HCT116 (cell line): Measurements from ENCODE around the gene ARL15. TPM values are rescaled to one million over a fixed set of nuclear protein-coding genes. Genes with fewer than 3 reads are reported as not detected.

Experiments used
- ATAC-seq: fragments of 200-7000 bp; cut with Tn5 transposase; 2 replicates; pipeline ENCODE4 v1.9.1; 2020; ENCODE audit warnings: mild to moderate bottlenecking, moderate library complexity
- BruUV-seq: library from RNA; stranded (reverse); fragments of 400-500 nt; replicated peaks from 2 replicates; lab custom pipeline; 2021; lab: Mats Ljungman, UMichigan
- CTCF ChIA-PET: fragments of 300-600 bp; sonication (Branson Sonifier 250); formaldehyde crosslinking; loops from one replicate; lab custom pipeline; 2021; ENCODE audit warnings: antibody characterized with exemption; lab: Charles Lee
- POLR2A ChIA-PET: fragments of 300-600, 350-600 bp; sonication (Branson Sonifier 250); formaldehyde crosslinking; loops from one replicate; lab custom pipeline; 2021; ENCODE audit warnings: antibody characterized with exemption; lab: Charles Lee
- RAD21 ChIA-PET, 2 experiments: fragments of 300-600 bp; sonication (Branson Sonifier 250); formaldehyde crosslinking; loops; one replicate each; lab custom pipeline; 2023; ENCODE audit warnings: low total read pairs in 2 of 2; ENCODE audit not compliant: uncharacterized antibody in 2 of 2, unreplicated experiment in 2 of 2, low non-redundant PET in 1 of 2; lab: Charles Lee
- DNase-seq: peaks from one replicate; pipeline ENCODE4 v3.0.0-alpha.2; 2010; ENCODE audit warnings: low read depth, low spot score
- H2AFZ ChIP-seq: fragments of 200-600 bp; shearing (Covaris generic), sonication (generic); 2 replicates; pipeline ENCODE4 v1.6.1; 2017; ENCODE audit warnings: low read depth, mixed run types, mixed read lengths, antibody characterized with exemption, low read length; ENCODE audit not compliant: poor library complexity, severe bottlenecking
- H3K27ac ChIP-seq: 2 replicates; pipeline ENCODE4 v1.5.1; 2012; ENCODE audit warnings: low read depth, low read length
- H3K27me3 ChIP-seq: fragments of 200-600 bp; sonication (generic); 2 replicates; pipeline ENCODE4 v1.6.1; 2016; ENCODE audit warnings: mixed run types, low read length, mixed read lengths; ENCODE audit not compliant: insufficient read depth
- H3K36me3 ChIP-seq, 2 experiments: fragments of 200-500 bp in 1 of 2; fragments of 200-600 bp in 1 of 2; sonication (Bioruptor generic) in 1 of 2; sonication (generic) in 1 of 2; 2 replicates each; pipeline versions ENCODE4 v1.5.1 to v1.6.1; 2014 to 2016; ENCODE audit warnings: low read length in 2 of 2, inconsistent platforms in 1 of 2, mixed read lengths in 1 of 2, mixed run types in 1 of 2; ENCODE audit not compliant: insufficient read depth in 2 of 2, control insufficient read depth in 1 of 2
- H3K4me1 ChIP-seq, 2 experiments: fragments of 200-600 bp in 1 of 2; sonication (generic) in 1 of 2; 2 replicates each; pipeline versions ENCODE4 v1.5.1 to v1.6.1; 2012 to 2017; ENCODE audit warnings: low read length in 2 of 2, inconsistent platforms in 1 of 2, mild to moderate bottlenecking in 1 of 2, mixed read lengths in 1 of 2, mixed run types in 1 of 2, moderate library complexity in 1 of 2; ENCODE audit not compliant: insufficient read depth in 2 of 2, control insufficient read depth in 1 of 2
- H3K4me2 ChIP-seq: fragments of 200-600 bp; sonication (generic); 2 replicates; pipeline ENCODE4 v1.6.1; 2017; ENCODE audit warnings: mixed run types, low read length, mixed read lengths
- H3K4me3 ChIP-seq, 2 experiments: fragments of 200-600 bp in 1 of 2; sonication (generic) in 1 of 2; replicated peaks in 1 of 2; 2 replicates each; pipeline ENCODE4 v1.5.1; 2011 to 2016; ENCODE audit warnings: low read length in 2 of 2, control low read depth in 1 of 2, low read depth in 1 of 2, mild to moderate bottlenecking in 1 of 2, mixed read lengths in 1 of 2, mixed run types in 1 of 2
- H3K79me2 ChIP-seq: fragments of 200-600 bp; sonication (generic); 2 replicates; pipeline ENCODE4 v1.6.1; 2017; ENCODE audit warnings: mild to moderate bottlenecking, mixed run types, low read length, moderate library complexity, mixed read lengths; ENCODE audit not compliant: insufficient read depth
- H3K9ac ChIP-seq: fragments of 200-600 bp; sonication (generic); 2 replicates; pipeline ENCODE4 v1.6.1; 2016; ENCODE audit warnings: low read length, mixed read lengths
- H3K9me2 ChIP-seq: fragments of 200-600 bp; sonication (generic), shearing (Covaris generic); 2 replicates; pipeline ENCODE4 v1.6.1; 2017; ENCODE audit warnings: mixed run types, mild to moderate bottlenecking, moderate library complexity; ENCODE audit not compliant: insufficient read depth
- H3K9me3 ChIP-seq, 2 experiments: fragments of 200-500 bp in 1 of 2; fragments of 200-600 bp in 1 of 2; sonication (Bioruptor generic) in 1 of 2; sonication (generic) in 1 of 2; 2 replicates each; pipeline ENCODE4 v1.6.1; 2014 to 2017; ENCODE audit warnings: low read length in 2 of 2, mixed read lengths in 2 of 2, inconsistent platforms in 1 of 2, low read depth in 1 of 2, mild to moderate bottlenecking in 1 of 2, mixed run types in 1 of 2, moderate library complexity in 1 of 2; ENCODE audit not compliant: control insufficient read depth in 1 of 2, insufficient read depth in 1 of 2
- H4K20me1 ChIP-seq: fragments of 200-600 bp; sonication (generic), shearing (Covaris generic); 2 replicates; pipeline ENCODE4 v1.6.1; 2017; ENCODE audit warnings: mixed run types, mild to moderate bottlenecking, moderate library complexity; ENCODE audit not compliant: insufficient read depth
- CBX3 ChIP-seq: IDR thresholded peaks from 2 replicates; pipeline ENCODE4 v1.6.1; 2012; ENCODE audit warnings: low read depth
- CEBPB ChIP-seq: IDR thresholded peaks from 2 replicates; pipeline ENCODE4 v1.6.1; 2012; ENCODE audit warnings: low read depth
- EGR1 ChIP-seq: IDR thresholded peaks from 2 replicates; pipeline ENCODE4 v1.6.1; 2012; ENCODE audit warnings: low read depth
- ELF1 ChIP-seq: IDR thresholded peaks from 2 replicates; pipeline ENCODE4 v1.6.1; 2012; ENCODE audit warnings: low read depth, borderline replicate concordance
- EZH2 ChIP-seq: fragments of 200-600 bp; sonication (generic); IDR thresholded peaks from 2 replicates; pipeline ENCODE4 v1.6.1; 2017; ENCODE audit warnings: antibody characterized with exemption, mixed run types
- EZH2phosphoT487 ChIP-seq: fragments of 200-600 bp; IDR thresholded peaks from 2 replicates; pipeline ENCODE4 v1.6.1; 2018; ENCODE audit warnings: antibody characterized with exemption, borderline replicate concordance
- FOSL1 ChIP-seq: IDR thresholded peaks from 2 replicates; pipeline ENCODE4 v1.6.1; 2012; ENCODE audit warnings: low read depth
- POLR2AphosphoS5 ChIP-seq: IDR thresholded peaks from 2 replicates; pipeline ENCODE4 v1.6.1; 2011; ENCODE audit warnings: mild to moderate bottlenecking, low read depth, low read length, moderate library complexity
- REST ChIP-seq: IDR thresholded peaks from 2 replicates; pipeline ENCODE4 v1.6.1; 2012; ENCODE audit warnings: low read depth
- SRF ChIP-seq: IDR thresholded peaks from 2 replicates; pipeline ENCODE4 v1.6.1; 2012; ENCODE audit warnings: low read depth
- TCF7L2 ChIP-seq: IDR thresholded peaks from 2 replicates; pipeline ENCODE4 v1.7.0; 2011; ENCODE audit warnings: borderline replicate concordance, inconsistent platforms; ENCODE audit not compliant: insufficient read depth, insufficient read length; ENCODE audit errors: extremely low read depth
- YY1 ChIP-seq: IDR thresholded peaks from 2 replicates; pipeline ENCODE4 v1.6.1; 2011; ENCODE audit warnings: low read length, low read depth, moderate library complexity, mild to moderate bottlenecking; ENCODE audit not compliant: insufficient replicate concordance; ENCODE audit errors: extremely low read depth
- ZBTB33 ChIP-seq: IDR thresholded peaks from 2 replicates; pipeline ENCODE4 v1.6.1; 2011; ENCODE audit warnings: mild to moderate bottlenecking, low read length, moderate library complexity; ENCODE audit not compliant: insufficient replicate concordance; ENCODE audit errors: extremely low read depth
- ZFX ChIP-seq: fragments of 450-650 bp; IDR thresholded peaks from 2 replicates; pipeline ENCODE4 v1.6.1; 2017
- ZNF274 ChIP-seq: fragments of 200-500 bp; sonication (Bioruptor generic); IDR thresholded peaks from 2 replicates; pipeline ENCODE4 v1.6.1; 2014; ENCODE audit warnings: mild to moderate bottlenecking, low read depth, low read length, inconsistent platforms
- intact Hi-C: fragments of 100-400 bp; cut with micrococcal nuclease; formaldehyde crosslinking; loops from 2 replicates; pipeline ENCODE4 v1.10.0; 2022
- total RNA-seq: library from RNA; stranded (reverse); gene quantifications from one replicate; pipeline ENCODE4 v1.2.1, GENCODE V29; 2021; ENCODE audit not compliant: unreplicated experiment

Gene ARL15
- total RNA-seq, 1 experiment from 2014 or later, result 15.0 TPM

- no peak overlapping the region for H3K27ac ChIP-seq
- H3K9ac ChIP-seq, result no peak overlapping the region
- H4K20me1 ChIP-seq, result no peaks in the 10 kb centered on the region; the same call in 1 of the 2 replicates
- RAD21 ChIA-PET, result no interaction called here
- DNase-seq, result no peak
- no peaks in the 10 kb centered on the region for H3K9me2 ChIP-seq
- BruUV-seq, result no TSS peak
- no peak overlapping the region for H2AFZ ChIP-seq
- no peaks in the 10 kb centered on the region for H3K79me2 ChIP-seq
- TF ChIP-seq CBX3, result no peak
- TF ChIP-seq CEBPB, result no peak
- TF ChIP-seq POLR2AphosphoS5, result no peak
- TF ChIP-seq FOSL1, result no peak
- TF ChIP-seq REST, result no peak
- TF ChIP-seq EZH2, result no peak
- TF ChIP-seq ZFX, result no peak
- TF ChIP-seq, all 23 proteins: peak for 0
- Histone ChIP-seq H3K9me3 (no peaks in the 10 kb centered on the region), H3K4me3 (no peak overlapping the region), H3K4me2 (no peak overlapping the region), H3K27me3 (no peaks in the 10 kb centered on the region), H3K4me1 (no peaks in the 10 kb centered on the region), H3K36me3 (no peaks in the 10 kb centered on the region)
- ChIA-PET CTCF (interaction anchor here (1.5 kb wide), 1 partner anchor 12 kb away, joined by 6 read pairs; no protein-coding TSS in a partner anchor), POLR2A (no interaction called here)
- intact Hi-C loops, result no loop called here
- ATAC-seq, result no peak
Observed at GRCh38 chr5:54073735-54074134, 236.6 kb downstream of the ARL15 start.

DNA sequence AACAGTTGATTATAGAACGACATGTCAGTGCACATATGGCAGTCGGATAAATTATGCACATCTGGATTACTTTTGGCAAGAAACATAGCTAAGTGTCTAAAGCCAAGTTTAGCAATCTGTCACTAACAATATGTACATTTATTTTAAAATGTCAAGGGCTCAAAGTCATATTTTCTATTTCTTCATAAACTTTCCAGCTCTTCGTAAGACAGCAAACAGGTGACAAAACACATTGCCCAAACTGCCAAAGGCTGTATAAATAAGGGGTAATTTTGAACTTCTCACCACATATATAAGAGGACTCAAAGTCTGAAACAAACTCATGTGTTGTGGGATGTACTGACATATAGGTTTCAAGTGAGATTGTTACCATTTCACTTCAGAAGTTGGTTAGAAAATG, 237.2 kb downstream of the ARL15 start:
- DNase-seq (no peak), ATAC-seq (no peak)
- Histone ChIP-seq H2AFZ (no peak overlapping the region), H3K4me1 (no peaks in the 10 kb centered on the region), H3K79me2 (no peaks in the 10 kb centered on the region), H3K9me2 (no peaks in the 10 kb centered on the region), H3K36me3 (no peaks in the 10 kb centered on the region), H3K9me3 (no peaks in the 10 kb centered on the region), H3K27me3 (no peaks in the 10 kb centered on the region), H3K9ac (no peak overlapping the region), H4K20me1 (no peaks in the 10 kb centered on the region; the same call in 1 of the 2 replicates), H3K4me3 (no peak overlapping the region), H3K4me2 (no peak overlapping the region), H3K27ac (no peak overlapping the region)
- ChIA-PET RAD21 (no interaction called here), POLR2A (no interaction called here), CTCF (interaction anchor here (1.0 kb wide), 1 partner anchor 11 kb away, joined by 3 read pairs; no protein-coding TSS in a partner anchor)
- intact Hi-C loops, result no loop called here
- no TSS peak for BruUV-seq
- no peak for TF ChIP-seq EZH2phosphoT487
- TF ChIP-seq ZBTB33, result no peak
- TF ChIP-seq ZFX, result no peak
- no peak for TF ChIP-seq POLR2AphosphoS5
- TF ChIP-seq EGR1, result no peak
- no peak for TF ChIP-seq ELF1
- no peak for TF ChIP-seq CEBPB
- no peak for TF ChIP-seq ZNF274
- no peak for TF ChIP-seq TCF7L2
- no peak for TF ChIP-seq YY1
- no peak for TF ChIP-seq EZH2
- no peak for TF ChIP-seq SRF
